Stimulated activated naive CD4-positive, alpha-beta T cell (primary cell): ENCODE measurements around the gene SH3RF3.

Experiments used
- DNase-seq, 6 experiments: peaks; one replicate each; lab custom pipeline; 2025; lab: John Stamatoyannopoulos, UW

Gene SH3RF3

GRCh38 chr2:109395494-109396201 is 266.6 kb downstream of the SH3RF3 start:
- no peak for DNase-seq

GRCh38 chr2:109396202-109397180 is 267.5 kb downstream of the SH3RF3 start:
- peak in 1 of 6 experiments; percentile 8 for DNase-seq

- no peak for DNase-seq
Measured at GRCh38 chr2:109397893-109398292, 268.9 kb downstream of the SH3RF3 start.

- no peak for DNase-seq
Measured at GRCh38 chr2:109398366-109399015, 269.5 kb downstream of the SH3RF3 start.

- no peak for DNase-seq
Measured at GRCh38 chr2:109399066-109399465, 270.1 kb downstream of the SH3RF3 start.

- DNase-seq = no peak
Measured at GRCh38 chr2:109400102-109400501, 271.1 kb downstream of the SH3RF3 start.

GRCh38 chr2:109401370-109401769 is 272.4 kb downstream of the SH3RF3 start:
- DNase-seq = no peak

GRCh38 chr2:109402180-109402579 is 273.2 kb downstream of the SH3RF3 start:
- no peak for DNase-seq

- no peak for DNase-seq
Measured at GRCh38 chr2:109402980-109403840, 274.2 kb downstream of the SH3RF3 start.

GRCh38 chr2:109403841-109404201 is 274.8 kb downstream of the SH3RF3 start:
- DNase-seq = no peak

GRCh38 chr2:109404681-109405080 is 275.7 kb downstream of the SH3RF3 start:
- DNase-seq = no peak

GRCh38 chr2:109405873-109406272 is 276.9 kb downstream of the SH3RF3 start:
- DNase-seq = no peak

GRCh38 chr2:109406301-109406700 is 277.3 kb downstream of the SH3RF3 start:
- DNase-seq = no peak

GRCh38 chr2:109407276-109408042 is 278.5 kb downstream of the SH3RF3 start:
- no peak for DNase-seq

- no peak for DNase-seq
Measured at GRCh38 chr2:109408043-109408335, 279.0 kb downstream of the SH3RF3 start.

GRCh38 chr2:109409321-109410038 is 280.5 kb downstream of the SH3RF3 start:
- no peak for DNase-seq

GRCh38 chr2:109410039-109410815 is 281.2 kb downstream of the SH3RF3 start:
- no peak for DNase-seq

- DNase-seq = no peak
Measured at GRCh38 chr2:109411640-109412325, 282.8 kb downstream of the SH3RF3 start.

GRCh38 chr2:109415581-109416013 is 286.6 kb downstream of the SH3RF3 start:
- no peak for DNase-seq
